BE2C (cell line): ENCODE results near the gene FERD3L.

ENCODE experiments used
- DNase-seq: peaks from one replicate; pipeline ENCODE4 v3.0.0-alpha.2; 2020
- H3K27me3 ChIP-seq: fragments of 250-450 bp; sonication (Bioruptor Pico); 2 replicates; pipeline ENCODE4 v1.5.1; 2020; ENCODE audit warnings: mild to moderate bottlenecking
- H3K36me3 ChIP-seq: fragments of 250-450 bp; sonication (Bioruptor Pico); 2 replicates; pipeline ENCODE4 v1.5.1; 2020; ENCODE audit warnings: mild to moderate bottlenecking
- H3K4me1 ChIP-seq: fragments of 250-450 bp; sonication (Bioruptor Pico); 2 replicates; pipeline ENCODE4 v1.5.1; 2020
- H3K4me3 ChIP-seq: 2 replicates; pipeline ENCODE4 v1.5.1; 2011; ENCODE audit warnings: low read depth, low read length
- H3K9me3 ChIP-seq: fragments of 250-450 bp; sonication (Bioruptor Pico); 2 replicates; pipeline ENCODE4 v1.5.1; 2020
- TF ChIP-seq, protein P1 (sequence below): IDR thresholded peaks from 2 replicates; pipeline ENCODE4 v1.5.1; 2012; ENCODE audit warnings: mild to moderate bottlenecking, low read depth, low read length

Gene FERD3L

DNA sequence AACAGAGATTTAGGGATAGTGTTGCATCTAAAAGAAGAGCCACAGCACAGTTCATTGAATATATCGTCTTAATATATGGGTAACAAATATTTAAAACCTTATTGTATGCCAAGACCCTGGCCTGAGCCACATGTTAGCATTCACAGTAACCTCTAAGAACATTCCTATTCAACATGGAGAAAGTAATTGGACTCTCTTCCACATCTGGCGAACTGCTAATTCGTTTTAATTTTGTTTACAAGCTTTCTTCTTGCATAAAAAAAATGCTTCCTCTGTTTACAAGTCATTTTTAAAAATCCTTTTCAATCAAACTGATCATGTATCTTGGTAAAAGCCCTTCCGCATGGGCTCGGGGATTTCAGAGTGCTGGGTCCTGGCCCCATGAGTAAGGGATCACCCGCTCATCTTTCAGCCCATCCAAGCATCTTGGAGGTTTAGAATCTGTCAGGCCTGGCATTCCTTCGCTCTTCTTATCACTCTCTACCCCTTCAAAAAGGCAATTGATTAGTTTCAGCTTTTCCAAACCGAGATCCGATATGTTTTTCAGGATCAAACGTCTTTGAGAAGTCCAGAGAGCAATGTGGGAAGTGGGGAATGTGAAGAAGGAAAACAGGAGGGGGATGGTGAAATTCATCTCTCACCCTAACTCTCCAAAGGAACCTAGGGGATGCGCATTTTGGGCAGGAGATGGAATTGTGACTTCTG, 35.0 kb downstream of the FERD3L start:
- DNase-seq: no peak
- peaks cover 29% of the 10 kb centered on the region for H3K4me1 ChIP-seq
- H3K4me3 ChIP-seq: peak overlapping the region; percentile 79
- H3K27me3 ChIP-seq: no peaks in the 10 kb centered on the region
- H3K36me3 ChIP-seq: peaks cover 34% of the 10 kb centered on the region
- TF ChIP-seq, protein P1, sequence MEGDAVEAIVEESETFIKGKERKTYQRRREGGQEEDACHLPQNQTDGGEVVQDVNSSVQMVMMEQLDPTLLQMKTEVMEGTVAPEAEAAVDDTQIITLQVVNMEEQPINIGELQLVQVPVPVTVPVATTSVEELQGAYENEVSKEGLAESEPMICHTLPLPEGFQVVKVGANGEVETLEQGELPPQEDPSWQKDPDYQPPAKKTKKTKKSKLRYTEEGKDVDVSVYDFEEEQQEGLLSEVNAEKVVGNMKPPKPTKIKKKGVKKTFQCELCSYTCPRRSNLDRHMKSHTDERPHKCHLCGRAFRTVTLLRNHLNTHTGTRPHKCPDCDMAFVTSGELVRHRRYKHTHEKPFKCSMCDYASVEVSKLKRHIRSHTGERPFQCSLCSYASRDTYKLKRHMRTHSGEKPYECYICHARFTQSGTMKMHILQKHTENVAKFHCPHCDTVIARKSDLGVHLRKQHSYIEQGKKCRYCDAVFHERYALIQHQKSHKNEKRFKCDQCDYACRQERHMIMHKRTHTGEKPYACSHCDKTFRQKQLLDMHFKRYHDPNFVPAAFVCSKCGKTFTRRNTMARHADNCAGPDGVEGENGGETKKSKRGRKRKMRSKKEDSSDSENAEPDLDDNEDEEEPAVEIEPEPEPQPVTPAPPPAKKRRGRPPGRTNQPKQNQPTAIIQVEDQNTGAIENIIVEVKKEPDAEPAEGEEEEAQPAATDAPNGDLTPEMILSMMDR: no peak
- no peaks in the 10 kb centered on the region for H3K9me3 ChIP-seq

- peaks cover 37% of the 10 kb centered on the region for H3K4me1 ChIP-seq
- TF ChIP-seq, protein P1: no peak
- no peaks in the 10 kb centered on the region for H3K27me3 ChIP-seq
Observed at GRCh38 chr7:19109000-19109946, 35.9 kb downstream of the FERD3L start.

GRCh38 chr7:19107356-19108146, 37.7 kb downstream of the FERD3L start:
- DNase-seq: peak; percentile 61
- Histone ChIP-seq H3K4me1 (peaks cover 40% of the 10 kb centered on the region), H3K9me3 (no peaks in the 10 kb centered on the region), H3K27me3 (no peaks in the 10 kb centered on the region), H3K4me3 (peak overlapping the region; percentile 79), H3K36me3 (peaks cover 9% of the 10 kb centered on the region)
- TF ChIP-seq, protein P1: 0 out of 2 replicates have a peak, but pooled peaks have one; percentile 3

More at GRCh38 chr7:19109000-19109946, 35.9 kb downstream of the FERD3L start:
- peaks cover 25% of the 10 kb centered on the region for H3K36me3 ChIP-seq
- H3K4me3 ChIP-seq: peak overlapping the region; percentile 79
- DNase-seq: no peak
- H3K9me3 ChIP-seq: no peaks in the 10 kb centered on the region

- H3K27me3 ChIP-seq: no peaks in the 10 kb centered on the region
- H3K9me3 ChIP-seq: no peaks in the 10 kb centered on the region
- TF ChIP-seq, protein P1: no peak
- H3K4me1 ChIP-seq: peaks cover 40% of the 10 kb centered on the region
- peak overlapping the region; percentile 79 for H3K4me3 ChIP-seq
- H3K36me3 ChIP-seq: peaks cover 7% of the 10 kb centered on the region
- DNase-seq: no peak
Observed at GRCh38 chr7:19107081-19107355, 38.2 kb downstream of the FERD3L start.

DNA sequence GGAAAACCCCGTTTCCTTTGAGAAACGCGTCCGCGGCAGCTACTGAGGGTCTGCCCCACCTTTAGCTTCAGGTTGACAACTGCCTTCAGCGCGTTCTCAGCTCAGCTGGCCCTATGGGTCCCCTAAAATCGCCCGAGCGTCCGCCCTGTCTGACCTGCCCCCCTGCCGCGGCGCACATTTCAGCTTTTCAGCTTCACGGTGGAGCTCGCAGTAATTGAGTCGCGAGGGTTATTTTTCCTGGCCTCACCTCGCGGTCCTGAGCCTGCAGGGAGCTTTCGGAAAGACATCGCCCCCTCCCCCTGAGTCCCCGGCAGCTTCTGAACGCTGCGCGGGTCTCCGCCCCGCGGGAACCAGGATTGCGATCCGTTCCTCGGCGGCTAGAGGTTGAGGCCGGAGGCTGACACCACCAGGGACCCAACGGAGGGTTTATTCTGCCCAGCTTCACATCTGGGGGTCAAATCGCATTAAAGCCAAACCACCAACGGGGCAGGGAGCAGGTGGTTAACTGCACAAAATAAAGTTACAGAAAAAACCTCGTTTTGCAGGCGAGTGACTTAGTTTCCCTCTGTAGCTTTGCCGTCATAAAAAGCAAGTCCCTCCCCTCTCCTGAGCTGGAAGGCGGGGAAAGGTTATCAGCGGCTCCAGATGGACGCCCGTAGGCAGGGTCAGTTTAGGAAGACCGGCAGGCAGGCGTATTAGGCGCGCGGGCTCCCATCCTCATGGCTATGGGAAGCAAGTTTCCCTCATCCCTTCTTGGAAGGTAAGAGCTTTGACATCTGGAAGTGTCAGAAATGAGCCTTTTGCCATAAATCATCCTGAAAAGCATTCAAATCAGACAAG, 38.8 kb downstream of the FERD3L start:
- Histone ChIP-seq H3K9me3 (no peaks in the 10 kb centered on the region), H3K4me1 (peaks cover 40% of the 10 kb centered on the region), H3K27me3 (no peaks in the 10 kb centered on the region), H3K36me3 (peaks cover 7% of the 10 kb centered on the region), H3K4me3 (peak overlapping the region; percentile 79)
- TF ChIP-seq, protein P1: no peak
- peak; percentile 64 for DNase-seq
